Central memory CD8-positive, alpha-beta T cell (primary cell): ENCODE data around the gene ELK3.
A peak's percentile ranks its signal among the peaks of the same experiment; 100 is the strongest.
"Not testable (repeated sequence)": the region's sequence is repeated elsewhere in the genome, so short reads cannot be mapped to it uniquely, and the experiment has no call there.

Experiments
- ATAC-seq: fragments of 150-1000 bp; cut with Tn5 transposase; replicated peaks from 2 replicates; pipeline ENCODE4 v1.10.0; 2022; ENCODE audit warnings: mild to moderate bottlenecking, moderate FRiP score, moderate number of reproducible peaks; ENCODE audit not compliant: poor library complexity, severe bottlenecking; ENCODE audit errors: extremely low read depth
- DNase-seq, 2 donors: peaks; one replicate each; pipeline ENCODE4 v3.0.0; 2021; ENCODE audit warnings: low spot score in 2 of 2
- H3K27ac Mint-ChIP-seq: one replicate; pipeline ENCODE4 v1.8.0; 2022; ENCODE audit warnings: low read depth, mild to moderate bottlenecking, moderate library complexity, mixed read lengths
- H3K27me3 Mint-ChIP-seq: one replicate; pipeline ENCODE4 v1.8.0; 2022; ENCODE audit warnings: mixed read lengths
- H3K36me3 Mint-ChIP-seq: one replicate; pipeline ENCODE4 v1.8.0; 2022; ENCODE audit warnings: mild to moderate bottlenecking, moderate library complexity, mixed read lengths; ENCODE audit not compliant: insufficient read depth
- H3K4me1 Mint-ChIP-seq: one replicate; pipeline ENCODE4 v1.8.0; 2022; ENCODE audit warnings: mixed read lengths
- H3K4me3 Mint-ChIP-seq: one replicate; pipeline ENCODE4 v1.8.0; 2022; ENCODE audit warnings: mild to moderate bottlenecking, moderate library complexity, mixed read lengths
- H3K9me3 Mint-ChIP-seq: one replicate; pipeline ENCODE4 v1.8.0; 2022; ENCODE audit warnings: mixed read lengths

Gene ELK3

DNA sequence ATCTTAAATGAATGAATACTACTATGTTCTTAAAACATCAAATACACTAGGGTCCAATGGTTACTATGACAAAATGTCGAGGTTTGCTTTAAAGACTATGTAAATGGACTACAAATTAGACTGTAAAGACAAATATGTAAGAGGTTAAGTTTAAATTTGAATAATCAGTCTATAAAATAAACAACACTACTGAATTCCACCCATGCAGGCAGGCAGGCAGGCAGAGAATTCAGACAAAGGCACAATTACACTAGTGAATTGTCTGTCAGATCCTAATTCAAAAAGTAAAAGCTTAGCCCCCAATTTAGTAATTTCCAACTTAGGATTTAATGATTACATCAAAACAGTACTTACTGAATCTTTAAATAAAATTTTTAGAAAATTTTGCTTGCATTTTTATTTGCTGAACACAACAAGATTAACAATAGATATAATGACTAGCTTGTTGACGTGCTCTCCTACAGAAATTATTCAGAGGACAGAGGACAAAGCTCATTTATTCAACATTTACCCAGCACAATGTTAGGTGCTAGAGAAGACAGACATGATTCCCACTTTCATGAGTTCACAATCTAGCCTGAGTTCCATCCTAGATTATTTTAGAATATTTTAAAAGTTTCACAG, 108.6 kb downstream of the ELK3 start:
- H3K27ac Mint-ChIP-seq, result no peak overlapping the region
- no peaks in the 10 kb centered on the region for H3K9me3 Mint-ChIP-seq
- DNase-seq (no peak), ATAC-seq (no peak)
- no peak overlapping the region for H3K4me3 Mint-ChIP-seq
- H3K27me3 Mint-ChIP-seq, result no peaks in the 10 kb centered on the region
- H3K4me1 Mint-ChIP-seq, result peaks cover 18% of the 10 kb centered on the region
- peaks cover 24% of the 10 kb centered on the region for H3K36me3 Mint-ChIP-seq

- H3K27me3 Mint-ChIP-seq, result no peaks in the 10 kb centered on the region
- H3K27ac Mint-ChIP-seq, result no peak overlapping the region
- ATAC-seq, result no peak
- peaks cover 22% of the 10 kb centered on the region for H3K36me3 Mint-ChIP-seq
- H3K9me3 Mint-ChIP-seq, result no peaks in the 10 kb centered on the region
- H3K4me3 Mint-ChIP-seq, result no peak overlapping the region
- H3K4me1 Mint-ChIP-seq, result peaks cover 19% of the 10 kb centered on the region
- DNase-seq, result no peak
Measured at GRCh38 chr12:96303653-96304052, 109.5 kb downstream of the ELK3 start.

GRCh38 chr12:96305665-96306064, 111.5 kb downstream of the ELK3 start:
- DNase-seq (no peak), ATAC-seq (no peak)
- Mint-ChIP-seq H3K9me3 (no peaks in the 10 kb centered on the region), H3K4me1 (peaks cover 25% of the 10 kb centered on the region), H3K4me3 (no peak overlapping the region), H3K27me3 (no peaks in the 10 kb centered on the region), H3K36me3 (peaks cover 16% of the 10 kb centered on the region), H3K27ac (no peak overlapping the region)

DNA sequence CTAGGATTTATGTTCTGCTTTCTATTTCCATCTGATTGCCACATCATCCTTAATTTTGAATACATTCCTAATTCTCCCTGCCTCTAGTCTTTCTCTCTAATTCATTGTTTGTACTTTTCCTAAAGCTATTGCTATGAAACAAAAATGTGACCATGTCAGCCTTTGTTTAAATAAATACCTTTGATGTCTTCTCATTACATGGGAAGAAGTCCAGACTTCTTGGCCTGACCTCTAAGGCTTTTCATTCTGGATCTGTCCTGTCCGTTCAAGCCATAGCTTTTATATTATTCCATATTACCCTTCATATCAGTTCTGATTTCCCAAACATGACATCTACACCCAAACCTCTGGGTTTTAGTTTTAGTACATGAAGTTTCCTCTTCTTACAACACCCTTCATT, 114.7 kb downstream of the ELK3 start:
- no peak for DNase-seq
- no peak for ATAC-seq
- peaks cover 16% of the 10 kb centered on the region for H3K36me3 Mint-ChIP-seq
- H3K27me3 Mint-ChIP-seq, result no peaks in the 10 kb centered on the region
- H3K9me3 Mint-ChIP-seq, result no peaks in the 10 kb centered on the region
- no peak overlapping the region for H3K27ac Mint-ChIP-seq
- peaks cover 19% of the 10 kb centered on the region for H3K4me1 Mint-ChIP-seq
- no peak overlapping the region for H3K4me3 Mint-ChIP-seq

GRCh38 chr12:96310067-96310466, 115.9 kb downstream of the ELK3 start:
- DNase-seq (no peak), ATAC-seq (no peak)
- Mint-ChIP-seq H3K9me3 (no peaks in the 10 kb centered on the region), H3K27ac (no peak overlapping the region), H3K27me3 (no peaks in the 10 kb centered on the region), H3K36me3 (peaks cover 16% of the 10 kb centered on the region), H3K4me1 (peaks cover 19% of the 10 kb centered on the region), H3K4me3 (no peak overlapping the region)

GRCh38 chr12:96311191-96311590, 117.0 kb downstream of the ELK3 start:
- DNase-seq (no peak), ATAC-seq (no peak)
- H3K9me3 Mint-ChIP-seq, result no peaks in the 10 kb centered on the region
- no peak overlapping the region for H3K4me3 Mint-ChIP-seq
- H3K4me1 Mint-ChIP-seq, result peaks cover 20% of the 10 kb centered on the region
- no peaks in the 10 kb centered on the region for H3K27me3 Mint-ChIP-seq
- H3K36me3 Mint-ChIP-seq, result peaks cover 18% of the 10 kb centered on the region
- no peak overlapping the region for H3K27ac Mint-ChIP-seq

DNA sequence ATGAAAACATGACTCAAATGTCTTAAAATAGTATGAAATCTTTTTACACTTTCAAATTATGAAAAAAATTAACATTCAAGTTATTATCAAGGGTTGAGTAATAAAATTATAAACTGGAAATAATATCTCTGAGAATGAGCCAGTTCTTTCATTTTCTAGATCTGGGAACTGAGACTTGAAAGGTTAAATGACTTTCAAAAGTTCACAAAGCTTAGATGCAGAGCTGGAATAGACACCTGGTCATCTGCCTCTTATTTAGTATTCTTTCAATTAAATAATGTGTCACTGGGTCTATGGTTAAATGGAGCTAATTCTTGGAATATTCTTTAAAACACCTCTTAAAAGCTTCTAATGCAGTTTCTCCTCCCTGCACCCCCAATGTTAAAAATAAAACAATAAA, 119.4 kb downstream of the ELK3 start:
- DNase-seq, result no peak
- H3K27me3 Mint-ChIP-seq, result no peaks in the 10 kb centered on the region
- peaks cover 14% of the 10 kb centered on the region for H3K36me3 Mint-ChIP-seq
- no peak overlapping the region for H3K27ac Mint-ChIP-seq
- H3K4me3 Mint-ChIP-seq, result no peak overlapping the region
- H3K4me1 Mint-ChIP-seq, result peaks cover 19% of the 10 kb centered on the region
- no peaks in the 10 kb centered on the region for H3K9me3 Mint-ChIP-seq
- ATAC-seq, result no peak

DNA sequence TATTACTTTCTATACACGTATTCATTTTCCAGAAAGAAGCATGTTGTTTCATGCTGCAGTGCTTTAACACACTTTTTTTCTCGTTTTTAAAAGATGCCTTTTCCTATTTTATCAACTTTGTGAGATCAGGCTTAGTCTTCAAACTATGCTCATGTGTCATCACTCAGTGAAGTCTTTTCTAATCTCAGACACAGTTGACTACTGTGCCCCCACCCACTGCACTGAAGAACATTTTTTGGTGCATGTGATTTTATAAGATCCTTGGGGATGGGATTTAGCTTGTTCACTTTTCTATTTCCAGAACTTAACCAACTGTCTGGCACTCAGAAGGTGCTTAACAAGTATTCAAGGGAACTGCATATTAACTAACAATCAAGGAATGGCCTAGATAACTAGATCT, 120.5 kb downstream of the ELK3 start:
- ATAC-seq (no peak), DNase-seq (no peak)
- no peak overlapping the region for H3K27ac Mint-ChIP-seq
- H3K4me1 Mint-ChIP-seq, result peaks cover 12% of the 10 kb centered on the region
- H3K36me3 Mint-ChIP-seq, result peaks cover 10% of the 10 kb centered on the region
- H3K4me3 Mint-ChIP-seq, result no peak overlapping the region
- H3K27me3 Mint-ChIP-seq, result no peaks in the 10 kb centered on the region
- H3K9me3 Mint-ChIP-seq, result no peaks in the 10 kb centered on the region

- H3K36me3 Mint-ChIP-seq, result not testable (repeated sequence)
- H3K4me3 Mint-ChIP-seq, result peak overlapping the region; percentile 84
- DNase-seq, result peak; percentile 15 to 38
Measured at GRCh38 chr12:96315741-96316481, 121.7 kb downstream of the ELK3 start.

GRCh38 chr12:96317801-96318200, 123.6 kb downstream of the ELK3 start:
- not testable (repeated sequence) for H3K9me3 Mint-ChIP-seq, H3K27me3 Mint-ChIP-seq, H3K27ac Mint-ChIP-seq, DNase-seq, H3K4me3 Mint-ChIP-seq, ATAC-seq
- H3K4me1 Mint-ChIP-seq, result peaks cover 12% of the 10 kb centered on the region
- H3K36me3 Mint-ChIP-seq, result peaks cover 12% of the 10 kb centered on the region

More at GRCh38 chr12:96315741-96316481, 121.7 kb downstream of the ELK3 start:
- H3K27ac Mint-ChIP-seq, result peak overlapping the region; percentile 90
- H3K4me1 Mint-ChIP-seq, result peaks cover 12% of the 10 kb centered on the region
- H3K9me3 Mint-ChIP-seq, H3K27me3 Mint-ChIP-seq: not testable (repeated sequence)
- peak; percentile 60 for ATAC-seq
